ENCODE results near the gene PPM1N. TPM values are rescaled to one million over a fixed set of nuclear protein-coding genes. Genes with fewer than 3 reads are reported as not detected.
A peak's percentile ranks its signal among the peaks of the same experiment; 100 is the strongest.

PPM1N gene
- total and polyA plus RNA-seq, 7 donors, result 1.2 to 4.2 (median 2.5) TPM

GRCh38 chr19:45496349-45496953, 1.8 kb upstream of the PPM1N start:
- H3K27me3 ChIP-seq, result peaks cover 4 to 31% (median 11%) of the 10 kb centered on the region in 3 donors
- no peak for TF ChIP-seq POLR2AphosphoS5 (IDR thresholded peaks at IDR 0.05)
- TF ChIP-seq CTCF (IDR thresholded peaks at IDR 0.05), result no peak
- TF ChIP-seq POLR2A (IDR thresholded peaks at IDR 0.05), result no peak
- no peak for TF ChIP-seq EP300 (IDR thresholded peaks at IDR 0.05)
- H3K36me3 ChIP-seq, result no peaks in the 10 kb centered on the region
- H3K4me3 ChIP-seq, result peak overlapping the region; percentile 50 to 86 (median 69)
- H3K9me3 ChIP-seq, result no peaks in the 10 kb centered on the region
- H3K4me1 ChIP-seq, result peaks cover 0 to 54% (median 47%) of the 10 kb centered on the region in 4 donors
- 1% methylated on average over 54 of the region's 54 CpGs for WGBS, 2 donors
- peak overlapping the region; percentile 48 to 73 (median 66) for H3K27ac ChIP-seq
- intact Hi-C loops (cut with DNase I), result no loop called here
- DNase-seq, result no peak

DNA sequence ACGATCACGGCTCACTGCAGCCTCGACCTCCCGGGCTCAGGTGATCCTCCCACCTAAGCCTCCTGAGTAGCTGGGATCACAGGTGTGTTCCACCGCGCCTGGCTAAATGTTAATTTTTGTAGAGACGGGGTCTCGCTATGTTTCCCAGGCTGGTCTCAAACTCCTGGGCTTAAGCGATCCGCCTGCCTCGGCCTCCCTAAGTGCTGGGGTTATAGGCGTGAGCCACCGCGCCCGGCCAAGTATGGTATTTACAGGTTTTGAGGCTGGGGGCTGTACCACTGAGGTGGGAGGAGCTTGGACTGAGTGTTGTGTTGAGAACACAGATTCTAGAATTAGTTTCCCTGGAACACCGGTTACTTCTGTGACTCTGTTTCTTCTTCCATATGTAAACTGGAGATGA, 452 bp upstream of the PPM1N start:
- intact Hi-C loops (cut with DNase I), result no loop called here
- no peak for TF ChIP-seq POLR2A (IDR thresholded peaks at IDR 0.05)
- no peak for TF ChIP-seq POLR2AphosphoS5 (IDR thresholded peaks at IDR 0.05)
- H3K36me3 ChIP-seq, result no peaks in the 10 kb centered on the region
- WGBS, 2 donors, result 16 to 26% methylated on average over 16 of the region's 16 CpGs
- no peak for DNase-seq
- peaks cover 0 to 46% (median 37%) of the 10 kb centered on the region in 4 donors for H3K4me1 ChIP-seq
- no peak overlapping the region for H3K4me3 ChIP-seq
- no peak overlapping the region for H3K27ac ChIP-seq
- peaks cover 4 to 35% (median 11%) of the 10 kb centered on the region in 3 donors for H3K27me3 ChIP-seq
- H3K9me3 ChIP-seq, result no peaks in the 10 kb centered on the region

- DNase-seq, result no peak
- Histone ChIP-seq H3K9me3 (no peaks in the 10 kb centered on the region), H3K27me3 (peaks cover 4 to 35% (median 11%) of the 10 kb centered on the region in 3 donors), H3K36me3 (no peaks in the 10 kb centered on the region), H3K4me3 (peak overlapping the region in 1 of 4 donors; percentile 31), H3K27ac (no peak overlapping the region), H3K4me1 (peaks cover 0 to 37% (median 31%) of the 10 kb centered on the region in 4 donors)
- intact Hi-C loops (cut with DNase I), result loop anchor here (10.0 kb wide), 2 partner anchors 285 to 745 kb away; partner anchors contain the start of gene DMPK
- 14 to 17% methylated on average over 37 of the region's 37 CpGs for WGBS, 2 donors
- no peak for TF ChIP-seq POLR2AphosphoS5 (IDR thresholded peaks at IDR 0.05)
- no peak for TF ChIP-seq EP300 (IDR thresholded peaks at IDR 0.05)
- no peak for TF ChIP-seq POLR2A (IDR thresholded peaks at IDR 0.05)
These were observed 1.2 kb downstream of the PPM1N start for GRCh38 chr19:45499196-45500180.

- H3K27me3 ChIP-seq, result peaks cover 4 to 35% (median 11%) of the 10 kb centered on the region in 3 donors
- WGBS, 2 donors, result 89 to 93% methylated on average over 8 of the region's 8 CpGs
- TF ChIP-seq POLR2AphosphoS5 (IDR thresholded peaks at IDR 0.05) (no peak), CTCF (IDR thresholded peaks at IDR 0.05) (no peak), POLR2A (IDR thresholded peaks at IDR 0.05) (no peak), EP300 (IDR thresholded peaks at IDR 0.05) (no peak)
These were observed 2.9 kb downstream of the PPM1N start for GRCh38 chr19:45500918-45501729.

DNA sequence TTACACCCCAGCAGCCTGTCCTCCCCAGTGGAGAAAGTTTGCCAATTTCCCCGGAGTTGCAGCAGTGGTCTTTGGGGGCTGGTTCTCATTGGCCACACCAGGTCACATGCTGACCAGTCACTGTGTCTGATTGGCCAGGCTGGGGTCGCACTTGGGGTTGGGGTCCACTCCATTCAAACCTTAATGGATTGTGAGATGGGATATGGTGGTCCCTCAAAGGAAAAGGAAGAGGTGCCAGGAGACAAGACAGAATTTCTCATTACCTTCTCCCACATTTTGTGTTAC, 3.4 kb downstream of the PPM1N start:
- no peak overlapping the region for H3K27ac ChIP-seq
- no peak overlapping the region for H3K4me3 ChIP-seq
- TF ChIP-seq POLR2AphosphoS5 (IDR thresholded peaks at IDR 0.05) (no peak), POLR2A (IDR thresholded peaks at IDR 0.05) (no peak), CTCF (IDR thresholded peaks at IDR 0.05) (no peak), EP300 (IDR thresholded peaks at IDR 0.05) (no peak)
- no peaks in the 10 kb centered on the region for H3K36me3 ChIP-seq
- H3K27me3 ChIP-seq, result peaks cover 4 to 35% (median 11%) of the 10 kb centered on the region in 3 donors
- intact Hi-C loops (cut with DNase I), result loop anchor here (10.0 kb wide), 2 partner anchors 283 to 747 kb away; partner anchors contain the start of gene DMPK
- WGBS, 2 donors, result 78 to 80% methylated on average over 2 of the region's 2 CpGs
- H3K9me3 ChIP-seq, result no peaks in the 10 kb centered on the region
- peaks cover 0 to 29% (median 27%) of the 10 kb centered on the region in 4 donors for H3K4me1 ChIP-seq
- DNase-seq, result no peak

More at GRCh38 chr19:45500918-45501729, 2.9 kb downstream of the PPM1N start:
- H3K36me3 ChIP-seq, result no peaks in the 10 kb centered on the region
- H3K27ac ChIP-seq, result no peak overlapping the region
- no peak overlapping the region for H3K4me3 ChIP-seq
- H3K9me3 ChIP-seq, result no peaks in the 10 kb centered on the region
- DNase-seq, result no peak
- intact Hi-C loops (cut with DNase I), result loop anchor here (10.0 kb wide), 2 partner anchors 284 to 746 kb away; partner anchors contain the start of gene DMPK
- H3K4me1 ChIP-seq, result peaks cover 0 to 34% (median 31%) of the 10 kb centered on the region in 4 donors
